Fibroblast of lung (primary cell): ENCODE results near the gene SPATA6L. TPM values are rescaled to one million over a fixed set of nuclear protein-coding genes. Genes with fewer than 3 reads are reported as not detected.

Source experiments
- DNase-seq, 2 donors: peaks; one replicate each; pipeline versions ENCODE4 v3.0.0 to v3.0.0-alpha.2; 2010; ENCODE audit warnings: low read depth in 2 of 2
- H2AFZ ChIP-seq: 2 replicates; pipeline ENCODE4 v1.5.1; 2012; ENCODE audit warnings: low read length, control low read depth, inconsistent platforms
- H3K27ac ChIP-seq: 2 replicates; pipeline ENCODE4 v1.5.1; 2011; ENCODE audit warnings: low read length, control low read depth; ENCODE audit not compliant: insufficient read depth
- H3K27me3 ChIP-seq: 2 replicates; pipeline ENCODE4 v1.5.1; 2011; ENCODE audit warnings: mild to moderate bottlenecking, low read length; ENCODE audit not compliant: control insufficient read depth, insufficient read depth
- H3K36me3 ChIP-seq: 2 replicates; pipeline ENCODE4 v1.5.1; 2011; ENCODE audit warnings: low read length; ENCODE audit not compliant: control insufficient read depth, insufficient read depth
- H3K4me1 ChIP-seq: 2 replicates; pipeline ENCODE4 v1.5.1; 2011; ENCODE audit warnings: low read length; ENCODE audit not compliant: control insufficient read depth, insufficient read depth; ENCODE audit errors: extremely low read depth
- H3K4me2 ChIP-seq: 2 replicates; pipeline ENCODE4 v1.5.1; 2011; ENCODE audit warnings: low read length, control low read depth; ENCODE audit not compliant: insufficient read depth; ENCODE audit errors: extremely low read depth
- H3K4me3 ChIP-seq, 4 experiments: fragments of 200-600 bp in 1 of 4; sonication (generic) in 1 of 4; replicated peaks in 1 of 4; 2 replicates each; pipeline ENCODE4 v1.5.1; 2011 to 2016; ENCODE audit warnings: low read length in 4 of 4, low read depth in 3 of 4, mild to moderate bottlenecking in 3 of 4, control low read depth in 2 of 4, inconsistent platforms in 1 of 4, mixed read lengths in 1 of 4; ENCODE audit not compliant: insufficient read depth in 1 of 4; ENCODE audit errors: control extremely low read depth in 1 of 4
- H3K79me2 ChIP-seq: 2 replicates; pipeline ENCODE4 v1.5.1; 2012; ENCODE audit warnings: mild to moderate bottlenecking, low read length, inconsistent platforms; ENCODE audit not compliant: control insufficient read depth, insufficient read depth
- H3K9ac ChIP-seq: 2 replicates; pipeline ENCODE4 v1.5.1; 2011; ENCODE audit warnings: mild to moderate bottlenecking, low read length, control low read depth; ENCODE audit not compliant: insufficient read depth
- H3K9me3 ChIP-seq: 2 replicates; pipeline ENCODE4 v1.5.1; 2012; ENCODE audit warnings: low read depth, low read length; ENCODE audit not compliant: control insufficient read depth, insufficient read depth
- H4K20me1 ChIP-seq: 2 replicates; pipeline ENCODE4 v1.5.1; 2011; ENCODE audit warnings: low read length; ENCODE audit not compliant: control insufficient read depth, insufficient read depth; ENCODE audit errors: extremely low read depth
- CTCF ChIP-seq, 2 donors: IDR thresholded peaks in 1 of 2; conservative IDR thresholded peaks in 1 of 2; 1 replicate in 1 of 2; 2 replicates in 1 of 2; pipeline ENCODE4 v1.5.1; 2011 to 2012; ENCODE audit warnings: low read length in 2 of 2, control low read depth in 1 of 2, inconsistent platforms in 1 of 2, low read depth in 1 of 2, mild to moderate bottlenecking in 1 of 2
- EZH2 ChIP-seq: IDR thresholded peaks from 2 replicates; pipeline ENCODE4 v1.5.1; 2012; ENCODE audit warnings: low read length, control low read depth, mild to moderate bottlenecking; ENCODE audit errors: missing control alignments
- polyA plus RNA-seq, 2 donors: library from polyadenylated mRNA; depleted of rRNA in 1 of 2; stranded (reverse) in 1 of 2; unstranded in 1 of 2; fragments of >200 nt; gene quantifications; 2 replicates each; pipeline ENCODE4 v1.2.1, GENCODE V29; 2011 to 2012; ENCODE audit warnings: missing spikeins in 1 of 2
- total RNA-seq: library from RNA; depleted of rRNA; stranded (reverse); fragments of >200 nt; gene quantifications from 2 replicates; pipeline ENCODE4 v1.2.1, GENCODE V29; 2014

The SPATA6L gene
- total and polyA plus RNA-seq, 2 donors (not counting 1 experiment from before 2014, with no cell fraction given): 0.54 to 1.2 TPM

GRCh38 chr9:4667681-4668080, 1.4 kb upstream of the SPATA6L start:
- Histone ChIP-seq H3K27ac (no peak overlapping the region), H3K9me3 (no peaks in the 10 kb centered on the region), H4K20me1 (no peaks in the 10 kb centered on the region), H3K4me1 (peaks cover 8% of the 10 kb centered on the region), H3K27me3 (no peaks in the 10 kb centered on the region), H3K4me2 (no peak overlapping the region), H3K4me3 (no peak overlapping the region), H2AFZ (no peak overlapping the region), H3K9ac (no peak overlapping the region), H3K79me2 (no peaks in the 10 kb centered on the region), H3K36me3 (no peaks in the 10 kb centered on the region)
- DNase-seq: no peak
- no peak for TF ChIP-seq EZH2
- TF ChIP-seq CTCF (conservative IDR thresholded peaks at IDR 0.05 in 1 of 2, IDR thresholded peaks at IDR 0.05 in 1 of 2; ENCODE audit: low read depth in 1 of 2, low read length in 2 of 2): no peak

GRCh38 chr9:4665357-4665756, 923 bp downstream of the SPATA6L start:
- H3K4me1 ChIP-seq: peaks cover 13% of the 10 kb centered on the region
- peak overlapping the region in 1 of 4 experiments; percentile 59 for H3K4me3 ChIP-seq
- H3K9me3 ChIP-seq: no peaks in the 10 kb centered on the region
- DNase-seq: peak; percentile 43 to 46
- TF ChIP-seq CTCF (conservative IDR thresholded peaks at IDR 0.05 in 1 of 2, IDR thresholded peaks at IDR 0.05 in 1 of 2; ENCODE audit: low read depth in 1 of 2, low read length in 2 of 2) (no peak), EZH2 (no peak)
- H3K4me2 ChIP-seq: no peak overlapping the region
- no peak overlapping the region for H3K27ac ChIP-seq
- no peaks in the 10 kb centered on the region for H4K20me1 ChIP-seq
- no peaks in the 10 kb centered on the region for H3K27me3 ChIP-seq
- H3K9ac ChIP-seq: no peak overlapping the region
- H2AFZ ChIP-seq: no peak overlapping the region
- H3K36me3 ChIP-seq: no peaks in the 10 kb centered on the region
- H3K79me2 ChIP-seq: no peaks in the 10 kb centered on the region

- peaks cover 13% of the 10 kb centered on the region for H3K4me1 ChIP-seq
- H3K27ac ChIP-seq: no peak overlapping the region
- no peaks in the 10 kb centered on the region for H3K27me3 ChIP-seq
- H3K9ac ChIP-seq: no peak overlapping the region
- no peak for DNase-seq
- H3K79me2 ChIP-seq: no peaks in the 10 kb centered on the region
- TF ChIP-seq CTCF (conservative IDR thresholded peaks at IDR 0.05 in 1 of 2, IDR thresholded peaks at IDR 0.05 in 1 of 2; ENCODE audit: low read depth in 1 of 2, low read length in 2 of 2): no peak
- no peak for TF ChIP-seq EZH2
- H4K20me1 ChIP-seq: no peaks in the 10 kb centered on the region
- peak overlapping the region; percentile 54 for H3K4me2 ChIP-seq
- H3K4me3 ChIP-seq: peak overlapping the region in 1 of 4 experiments; percentile 11
- H3K9me3 ChIP-seq: no peaks in the 10 kb centered on the region
- H2AFZ ChIP-seq: no peak overlapping the region
- no peaks in the 10 kb centered on the region for H3K36me3 ChIP-seq
Measured at GRCh38 chr9:4663956-4664355, 2.3 kb downstream of the SPATA6L start.
